Fibroblast of lung (primary cell): ENCODE data around the gene AFMID.

ENCODE experiments used
- CTCF ChIP-seq, 2 donors: IDR thresholded peaks in 1 of 2; conservative IDR thresholded peaks in 1 of 2; 1 replicate in 1 of 2; 2 replicates in 1 of 2; pipeline ENCODE4 v1.5.1; 2011 to 2012; ENCODE audit warnings: low read length in 2 of 2, control low read depth in 1 of 2, inconsistent platforms in 1 of 2, low read depth in 1 of 2, mild to moderate bottlenecking in 1 of 2
- EZH2 ChIP-seq: IDR thresholded peaks from 2 replicates; pipeline ENCODE4 v1.5.1; 2012; ENCODE audit warnings: low read length, control low read depth, mild to moderate bottlenecking; ENCODE audit errors: missing control alignments

GRCh38 chr17:78204387-78205123 lies 17.4 kb downstream of the AFMID start:
- TF ChIP-seq CTCF (conservative IDR thresholded peaks at IDR 0.05 in 1 of 2, IDR thresholded peaks at IDR 0.05 in 1 of 2; ENCODE audit: low read depth in 1 of 2, low read length in 2 of 2) (no peak), EZH2 (no peak)
